Choroid plexus epithelial cell (primary cell): ENCODE measurements around the gene RNU5D-1.

Experiments used
- DNase-seq: peaks from one replicate; pipeline ENCODE4 v3.0.0-alpha.2; 2010; ENCODE audit warnings: low read depth
- H3K4me3 ChIP-seq: 2 replicates; pipeline ENCODE4 v1.5.1; 2011; ENCODE audit warnings: low read depth, mild to moderate bottlenecking, control low read depth, low read length, moderate library complexity
- CTCF ChIP-seq: conservative IDR thresholded peaks from 2 replicates; pipeline ENCODE4 v1.5.1; 2011; ENCODE audit warnings: low read depth, mild to moderate bottlenecking, control low read depth, inconsistent platforms, low read length, moderate library complexity

The RNU5D-1 gene

GRCh38 chr1:44681905-44682882 is 48.8 kb downstream of the RNU5D-1 start:
- no peak for DNase-seq
- no peak for TF ChIP-seq CTCF
- no peak overlapping the region for H3K4me3 ChIP-seq
